GM23338 (cell line): ENCODE results near the gene NTRK1.
A peak's percentile ranks its signal among the peaks of the same experiment; 100 is the strongest.

Experiments used
- EZH2phosphoT487 ChIP-seq: fragments of 200-600 bp; sonication (generic); IDR thresholded peaks from one replicate; pipeline ENCODE4 v1.8.1; 2018; ENCODE audit warnings: antibody characterized with exemption; ENCODE audit not compliant: unreplicated experiment
- POLR2AphosphoS5 ChIP-seq: IDR thresholded peaks from 2 replicates; pipeline ENCODE4 v1.6.1; 2016; ENCODE audit warnings: antibody characterized with exemption, low read depth
- TF ChIP-seq, protein P1 (sequence below), 2 experiments: fragments of 200-600 bp in 1 of 2; sonication (generic) in 1 of 2; conservative IDR thresholded peaks; 2 replicates each; pipeline versions ENCODE4 v1.5.1 to v1.6.1; 2016 to 2017; ENCODE audit warnings: antibody characterized with exemption in 2 of 2, low read depth in 2 of 2, mild to moderate bottlenecking in 2 of 2, moderate library complexity in 1 of 2
- TF ChIP-seq, protein P2 (sequence below): IDR thresholded peaks from one replicate; pipeline ENCODE4 v1.6.1; 2018; ENCODE audit warnings: antibody characterized with exemption; ENCODE audit not compliant: unreplicated experiment

DNA sequence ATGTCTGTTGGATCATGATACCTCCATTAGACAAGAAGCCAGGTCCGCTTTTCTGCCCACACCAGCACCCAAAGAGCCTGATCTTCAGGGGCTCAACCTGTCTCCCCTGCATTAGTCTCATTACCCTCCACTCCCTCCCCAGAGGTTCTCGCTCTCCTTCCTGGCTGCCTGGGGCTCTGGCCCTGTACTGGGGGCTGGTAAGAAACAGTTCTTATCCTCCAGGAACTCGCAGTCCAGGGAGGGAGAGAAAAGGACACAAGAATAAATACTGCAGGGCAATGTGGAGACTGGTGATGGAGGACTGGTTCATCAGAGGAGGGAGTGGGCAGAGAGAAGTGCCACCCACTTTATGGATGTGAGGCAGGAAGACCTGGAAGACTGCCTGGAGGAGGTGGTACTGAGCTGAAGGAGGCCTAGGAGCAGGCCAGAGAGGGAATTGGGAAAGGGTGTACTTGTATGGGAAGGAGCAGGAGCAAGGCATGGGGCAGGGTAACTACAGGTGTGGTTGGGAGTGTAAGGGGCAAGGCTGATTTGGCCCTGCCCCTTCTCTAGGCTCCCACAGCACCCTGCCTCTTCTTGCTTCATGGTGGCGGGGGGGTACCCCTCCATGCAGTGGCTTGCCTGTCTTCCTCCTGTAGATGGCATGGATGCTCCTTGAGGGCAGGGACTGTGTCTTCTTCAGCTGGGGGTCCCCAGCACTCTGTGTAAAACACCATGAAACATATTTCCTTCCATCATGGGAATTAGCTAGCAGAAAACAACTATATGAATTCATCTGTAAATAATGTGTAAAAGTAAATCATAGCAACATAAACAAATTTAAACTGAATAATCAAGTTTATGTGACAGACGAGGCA lies 64.7 kb downstream of the NTRK1 start:
- no peak for TF ChIP-seq EZH2phosphoT487
- TF ChIP-seq, protein P1, sequence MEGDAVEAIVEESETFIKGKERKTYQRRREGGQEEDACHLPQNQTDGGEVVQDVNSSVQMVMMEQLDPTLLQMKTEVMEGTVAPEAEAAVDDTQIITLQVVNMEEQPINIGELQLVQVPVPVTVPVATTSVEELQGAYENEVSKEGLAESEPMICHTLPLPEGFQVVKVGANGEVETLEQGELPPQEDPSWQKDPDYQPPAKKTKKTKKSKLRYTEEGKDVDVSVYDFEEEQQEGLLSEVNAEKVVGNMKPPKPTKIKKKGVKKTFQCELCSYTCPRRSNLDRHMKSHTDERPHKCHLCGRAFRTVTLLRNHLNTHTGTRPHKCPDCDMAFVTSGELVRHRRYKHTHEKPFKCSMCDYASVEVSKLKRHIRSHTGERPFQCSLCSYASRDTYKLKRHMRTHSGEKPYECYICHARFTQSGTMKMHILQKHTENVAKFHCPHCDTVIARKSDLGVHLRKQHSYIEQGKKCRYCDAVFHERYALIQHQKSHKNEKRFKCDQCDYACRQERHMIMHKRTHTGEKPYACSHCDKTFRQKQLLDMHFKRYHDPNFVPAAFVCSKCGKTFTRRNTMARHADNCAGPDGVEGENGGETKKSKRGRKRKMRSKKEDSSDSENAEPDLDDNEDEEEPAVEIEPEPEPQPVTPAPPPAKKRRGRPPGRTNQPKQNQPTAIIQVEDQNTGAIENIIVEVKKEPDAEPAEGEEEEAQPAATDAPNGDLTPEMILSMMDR (conservative IDR thresholded peaks at IDR 0.05; ENCODE audit: low read depth in 2 of 2), result peak in 1 of 2 experiments; percentile 19; a peak in 1 of 4 replicates
- TF ChIP-seq POLR2AphosphoS5, result no peak
- TF ChIP-seq, protein P2, sequence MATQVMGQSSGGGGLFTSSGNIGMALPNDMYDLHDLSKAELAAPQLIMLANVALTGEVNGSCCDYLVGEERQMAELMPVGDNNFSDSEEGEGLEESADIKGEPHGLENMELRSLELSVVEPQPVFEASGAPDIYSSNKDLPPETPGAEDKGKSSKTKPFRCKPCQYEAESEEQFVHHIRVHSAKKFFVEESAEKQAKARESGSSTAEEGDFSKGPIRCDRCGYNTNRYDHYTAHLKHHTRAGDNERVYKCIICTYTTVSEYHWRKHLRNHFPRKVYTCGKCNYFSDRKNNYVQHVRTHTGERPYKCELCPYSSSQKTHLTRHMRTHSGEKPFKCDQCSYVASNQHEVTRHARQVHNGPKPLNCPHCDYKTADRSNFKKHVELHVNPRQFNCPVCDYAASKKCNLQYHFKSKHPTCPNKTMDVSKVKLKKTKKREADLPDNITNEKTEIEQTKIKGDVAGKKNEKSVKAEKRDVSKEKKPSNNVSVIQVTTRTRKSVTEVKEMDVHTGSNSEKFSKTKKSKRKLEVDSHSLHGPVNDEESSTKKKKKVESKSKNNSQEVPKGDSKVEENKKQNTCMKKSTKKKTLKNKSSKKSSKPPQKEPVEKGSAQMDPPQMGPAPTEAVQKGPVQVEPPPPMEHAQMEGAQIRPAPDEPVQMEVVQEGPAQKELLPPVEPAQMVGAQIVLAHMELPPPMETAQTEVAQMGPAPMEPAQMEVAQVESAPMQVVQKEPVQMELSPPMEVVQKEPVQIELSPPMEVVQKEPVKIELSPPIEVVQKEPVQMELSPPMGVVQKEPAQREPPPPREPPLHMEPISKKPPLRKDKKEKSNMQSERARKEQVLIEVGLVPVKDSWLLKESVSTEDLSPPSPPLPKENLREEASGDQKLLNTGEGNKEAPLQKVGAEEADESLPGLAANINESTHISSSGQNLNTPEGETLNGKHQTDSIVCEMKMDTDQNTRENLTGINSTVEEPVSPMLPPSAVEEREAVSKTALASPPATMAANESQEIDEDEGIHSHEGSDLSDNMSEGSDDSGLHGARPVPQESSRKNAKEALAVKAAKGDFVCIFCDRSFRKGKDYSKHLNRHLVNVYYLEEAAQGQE, result no peak
